EH (cell line): ENCODE results near the gene BUD31.
"Not testable (repeated sequence)": the region's sequence is repeated elsewhere in the genome, so short reads cannot be mapped to it uniquely, and the experiment has no call there.

Source experiments
- DNase-seq: peaks from one replicate; pipeline ENCODE4 v3.0.0-alpha.2; 2015; ENCODE audit warnings: low read depth

BUD31 gene

GRCh38 chr7:99399597-99399996, 9.2 kb upstream of the BUD31 start:
- no peak for DNase-seq

GRCh38 chr7:99402854-99403253, 5.9 kb upstream of the BUD31 start:
- DNase-seq: no peak

- no peak for DNase-seq
These were observed 5.0 kb upstream of the BUD31 start for GRCh38 chr7:99403764-99404163.

- DNase-seq: no peak
These were observed 4.4 kb upstream of the BUD31 start for GRCh38 chr7:99404235-99404976.

DNA sequence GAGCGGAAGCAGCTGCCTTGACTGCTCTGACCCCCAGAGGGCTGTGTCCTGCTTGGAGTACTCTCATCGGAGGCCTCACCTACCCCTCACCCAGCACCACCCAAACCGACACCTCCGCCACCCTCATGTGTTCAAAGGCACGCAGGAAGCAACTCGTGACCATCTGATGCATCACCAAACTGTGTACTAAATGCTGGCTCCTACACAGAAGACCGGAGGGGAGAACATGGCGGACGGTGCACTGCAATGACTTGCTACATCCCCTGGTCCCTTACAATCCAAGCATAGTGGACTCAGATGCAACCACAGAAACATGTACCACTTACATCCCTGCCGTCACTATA, 3.8 kb upstream of the BUD31 start:
- no peak for DNase-seq

DNA sequence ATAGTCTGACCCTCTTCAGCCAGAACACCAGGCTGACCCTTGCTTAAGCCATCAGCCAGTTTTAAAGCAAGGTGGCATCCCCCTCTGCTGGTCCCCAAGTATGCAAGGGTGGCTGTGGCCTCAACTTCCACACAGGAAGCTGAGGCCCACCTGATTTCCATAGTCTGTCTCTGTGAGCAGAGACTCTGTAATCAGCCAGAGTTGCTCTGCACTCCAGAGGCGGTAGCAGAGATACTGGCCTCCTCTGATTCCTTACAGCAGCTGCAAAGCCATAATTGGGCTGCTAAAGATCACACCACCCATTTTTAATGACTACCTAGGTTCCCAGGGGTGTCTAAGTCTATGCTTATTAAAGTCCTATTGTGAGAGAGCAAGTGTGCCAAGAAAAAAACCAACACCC, 2.2 kb upstream of the BUD31 start:
- no peak for DNase-seq

DNA sequence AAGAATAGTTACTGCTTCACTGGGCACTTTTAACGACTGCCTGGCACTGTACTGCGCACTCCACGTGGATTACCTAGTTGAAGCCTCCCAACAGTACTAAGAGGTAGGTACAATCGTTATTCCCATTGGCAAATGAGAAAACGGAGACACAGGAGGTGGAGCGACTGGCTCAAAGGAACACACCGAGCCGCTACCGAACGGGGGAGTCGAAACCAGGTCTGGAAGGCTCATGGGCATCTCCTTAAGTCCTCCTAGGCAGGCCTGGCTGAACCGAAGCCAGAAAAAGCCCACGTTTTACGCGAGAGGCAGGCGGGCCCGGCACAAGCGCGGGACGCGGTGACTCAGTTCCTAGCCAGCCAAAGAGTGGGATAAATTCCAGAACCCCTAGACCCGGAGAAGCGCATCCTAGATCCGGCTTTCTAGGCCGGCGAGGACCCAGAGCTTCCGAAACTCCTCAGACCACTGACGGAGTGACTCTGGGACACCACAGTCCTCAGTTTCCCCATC, 844 bp upstream of the BUD31 start:
- peak; percentile 87 for DNase-seq

GRCh38 chr7:99409192-99409572, 413 bp downstream of the BUD31 start:
- DNase-seq: no peak

DNA sequence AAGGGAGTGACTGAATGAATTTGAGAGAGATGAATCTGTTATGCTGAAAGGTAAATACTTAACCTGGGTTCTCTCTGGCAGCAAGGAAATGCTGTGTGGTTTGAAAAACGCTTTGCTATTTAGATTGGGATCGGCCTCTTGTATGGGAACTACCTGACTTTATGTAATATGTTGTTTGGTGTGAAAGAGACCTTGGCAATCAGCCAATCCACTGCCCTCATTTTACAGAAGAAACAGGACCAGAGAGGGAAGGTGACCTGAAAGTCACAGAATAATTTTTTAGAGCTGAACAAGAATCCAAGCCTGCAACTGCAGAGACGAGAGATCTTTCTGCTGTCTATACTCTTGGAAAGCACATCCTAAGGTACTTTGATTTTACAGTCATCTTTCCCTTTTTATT, 1.0 kb downstream of the BUD31 start:
- no peak for DNase-seq

DNA sequence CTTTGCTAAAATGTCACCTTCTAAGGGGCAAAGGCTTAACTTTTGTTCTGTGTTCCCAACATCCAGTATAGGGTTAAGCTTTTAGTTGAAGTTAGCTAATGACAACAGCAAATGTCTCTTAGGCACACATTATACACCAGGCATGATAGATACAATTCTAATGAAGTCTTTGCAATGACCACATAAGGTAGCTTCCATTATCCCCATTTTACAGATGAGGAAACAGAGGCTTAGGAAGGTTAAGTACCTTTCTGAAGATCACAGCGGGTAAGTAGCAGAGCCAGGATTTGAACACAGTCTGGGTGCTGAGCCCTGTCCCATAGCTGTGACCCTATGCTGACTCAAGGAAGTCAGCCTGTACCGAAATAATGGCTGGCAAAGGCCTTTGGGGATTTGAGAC, 1.9 kb downstream of the BUD31 start:
- DNase-seq: no peak

DNA sequence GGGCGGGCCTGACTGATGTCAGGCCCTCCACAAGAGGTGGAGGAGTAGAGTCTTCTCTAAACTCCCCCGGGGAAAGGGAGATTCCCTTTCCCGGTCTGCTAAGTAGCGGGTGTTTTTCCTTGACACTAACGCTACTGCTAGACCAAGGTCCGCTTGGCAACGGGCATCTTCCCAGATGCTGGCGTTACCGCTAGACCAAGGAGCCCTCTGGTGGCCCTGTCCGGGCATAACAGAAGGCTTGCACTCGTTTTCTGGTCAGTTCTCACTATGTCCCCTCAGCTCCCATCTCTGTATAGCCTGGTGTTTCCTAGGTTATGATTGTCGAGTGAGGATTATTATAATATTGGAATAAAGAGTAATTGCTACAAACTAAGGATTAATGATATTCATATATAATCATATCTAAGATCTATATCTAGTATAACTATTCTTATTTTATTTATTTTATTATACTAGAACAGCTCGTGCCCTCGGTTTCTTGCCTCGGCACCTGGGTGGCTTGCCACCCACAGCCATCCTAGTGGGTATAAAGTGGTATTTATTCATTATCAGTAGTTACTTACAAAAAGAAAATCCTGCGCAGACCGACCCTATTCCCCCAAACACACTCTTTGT, 6.9 kb downstream of the BUD31 start:
- DNase-seq: peak; percentile 68

DNA sequence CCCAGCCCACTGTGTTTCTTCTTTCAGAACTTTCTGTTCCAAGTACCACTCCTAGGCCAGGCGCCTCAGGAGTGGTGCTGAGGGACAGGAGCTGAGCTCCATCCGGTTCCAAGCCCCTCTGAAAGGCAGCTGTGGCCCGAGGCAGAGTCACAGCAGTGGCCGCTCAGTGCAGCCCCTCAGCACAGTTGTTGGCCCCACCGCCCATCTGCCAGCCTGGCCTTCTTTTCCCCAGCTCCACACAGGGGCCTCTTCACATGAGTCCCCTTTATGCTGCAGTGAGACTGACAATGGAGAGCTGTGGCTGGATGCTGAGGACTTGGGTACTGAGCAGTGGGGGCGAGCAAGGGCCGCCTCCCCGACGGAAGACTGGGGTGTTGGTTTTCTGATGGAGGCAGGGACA, 9.5 kb downstream of the BUD31 start:
- DNase-seq: no peak

DNA sequence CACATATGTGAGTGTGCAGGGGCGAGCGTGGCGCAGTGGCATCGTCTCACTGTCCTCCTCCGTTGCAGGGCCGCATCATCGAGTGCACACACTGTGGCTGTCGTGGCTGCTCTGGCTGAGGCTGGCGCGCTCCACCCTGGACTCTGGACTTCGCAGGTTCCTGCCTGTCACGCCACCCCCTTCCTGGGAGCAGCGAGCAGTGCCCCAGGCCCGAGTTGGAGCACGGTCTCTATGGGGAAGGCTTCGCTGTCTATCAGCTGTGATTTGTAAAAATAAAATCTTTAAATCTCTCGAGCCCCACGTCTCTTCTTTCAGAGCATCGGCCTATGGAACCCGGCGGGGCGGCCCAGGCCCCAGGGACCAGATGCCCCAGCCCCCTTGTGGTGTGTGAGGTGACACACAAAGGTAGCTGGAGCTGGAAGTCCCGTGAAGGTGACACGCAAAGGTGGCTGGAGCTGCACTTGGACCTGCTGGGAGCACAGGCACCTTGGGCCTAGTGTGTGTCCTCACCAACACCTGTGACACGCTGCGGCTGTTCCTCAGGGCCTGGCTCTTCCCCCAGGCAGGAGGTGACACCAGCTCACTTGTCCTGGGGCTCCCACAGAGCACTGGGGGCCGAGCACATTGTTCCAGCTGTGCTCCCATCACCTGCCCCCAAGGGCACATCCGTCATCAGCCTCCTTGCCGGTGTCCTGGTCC, 10.7 kb downstream of the BUD31 start:
- no peak for DNase-seq

DNA sequence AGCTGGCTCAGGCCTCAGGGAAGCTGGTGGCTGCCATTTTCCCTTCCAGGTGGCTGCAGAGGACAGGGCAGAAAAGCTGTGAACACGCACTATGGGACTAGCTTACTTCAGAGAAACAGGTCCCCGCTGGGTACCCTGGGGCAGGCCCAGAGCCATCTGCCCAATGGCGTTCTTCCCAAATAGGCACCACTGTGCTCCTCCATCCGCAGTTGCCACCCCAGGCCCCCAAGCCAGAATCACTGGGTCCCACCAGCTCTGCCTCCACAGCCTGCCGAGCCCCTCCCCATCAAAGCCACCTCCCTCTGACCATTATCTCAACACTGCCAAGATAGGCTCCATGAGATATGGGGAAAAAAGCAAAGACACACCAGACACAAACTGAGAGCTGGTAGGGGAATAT, 11.4 kb downstream of the BUD31 start:
- no peak for DNase-seq

GRCh38 chr7:99420986-99421385, 12.2 kb downstream of the BUD31 start:
- no peak for DNase-seq

- no peak for DNase-seq
These were observed 13.4 kb downstream of the BUD31 start for GRCh38 chr7:99422186-99422585.

DNA sequence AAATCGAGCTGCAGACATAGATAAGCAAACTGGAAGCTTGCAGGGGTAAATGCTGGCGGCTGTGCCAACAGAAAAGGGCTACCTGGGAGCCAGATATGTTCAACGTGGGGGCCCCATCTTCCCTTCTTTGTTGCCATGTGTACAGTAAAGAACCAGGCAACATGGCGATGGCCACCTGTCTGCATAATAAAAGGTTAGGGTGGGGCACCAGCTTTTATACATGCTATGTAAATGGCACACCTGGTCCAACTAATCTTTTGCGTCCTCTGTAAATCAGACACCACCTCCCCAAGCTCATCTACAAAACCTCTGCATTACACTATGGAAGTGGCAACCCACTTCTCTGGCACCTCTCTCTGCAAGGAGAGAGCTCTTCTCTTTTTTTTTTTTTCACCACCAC, 13.9 kb downstream of the BUD31 start:
- no peak for DNase-seq

DNA sequence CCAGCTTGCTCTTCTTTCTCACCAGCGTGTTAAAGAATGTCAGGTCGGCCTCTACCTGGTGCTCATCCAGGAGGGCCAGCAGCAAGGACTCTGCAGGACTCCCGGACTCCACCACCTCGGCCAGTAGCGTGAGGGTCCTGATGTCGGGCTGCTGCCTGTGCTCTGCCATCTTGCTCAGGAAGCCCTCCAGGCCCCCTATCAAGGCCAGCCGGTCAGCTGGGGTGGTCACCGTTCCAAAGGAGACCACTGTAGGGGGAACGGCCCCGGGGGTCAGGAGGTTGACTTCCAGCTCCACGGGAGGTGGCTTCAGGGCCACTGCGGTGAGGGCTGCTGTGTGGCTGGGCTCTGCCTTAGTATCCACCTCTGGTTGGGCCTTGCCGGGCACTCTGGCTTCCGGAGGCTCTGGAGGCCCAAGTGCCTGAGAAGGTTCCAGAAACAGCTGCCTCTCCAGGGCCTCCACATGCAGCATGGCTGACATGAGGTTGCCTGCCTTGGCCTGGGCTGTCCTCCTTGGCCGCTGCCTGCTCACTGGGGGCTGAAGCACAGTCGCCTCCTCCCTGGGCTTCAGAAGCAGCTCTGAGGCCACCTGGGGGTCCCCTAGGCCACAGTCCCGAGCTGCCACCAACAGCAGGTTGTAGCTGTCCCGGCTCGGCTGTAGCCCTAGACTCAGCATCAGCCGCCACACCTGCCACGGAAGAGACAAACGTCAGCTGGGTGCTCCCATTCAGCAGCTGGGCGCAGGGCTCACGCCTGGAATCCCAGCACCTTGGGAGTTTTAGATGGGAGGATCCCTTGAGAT, 16.4 kb downstream of the BUD31 start:
- DNase-seq: no peak

- DNase-seq: no peak
These were observed 20.3 kb downstream of the BUD31 start for GRCh38 chr7:99428972-99429566.

- DNase-seq: no peak
These were observed 21.0 kb downstream of the BUD31 start for GRCh38 chr7:99429756-99430155.

DNA sequence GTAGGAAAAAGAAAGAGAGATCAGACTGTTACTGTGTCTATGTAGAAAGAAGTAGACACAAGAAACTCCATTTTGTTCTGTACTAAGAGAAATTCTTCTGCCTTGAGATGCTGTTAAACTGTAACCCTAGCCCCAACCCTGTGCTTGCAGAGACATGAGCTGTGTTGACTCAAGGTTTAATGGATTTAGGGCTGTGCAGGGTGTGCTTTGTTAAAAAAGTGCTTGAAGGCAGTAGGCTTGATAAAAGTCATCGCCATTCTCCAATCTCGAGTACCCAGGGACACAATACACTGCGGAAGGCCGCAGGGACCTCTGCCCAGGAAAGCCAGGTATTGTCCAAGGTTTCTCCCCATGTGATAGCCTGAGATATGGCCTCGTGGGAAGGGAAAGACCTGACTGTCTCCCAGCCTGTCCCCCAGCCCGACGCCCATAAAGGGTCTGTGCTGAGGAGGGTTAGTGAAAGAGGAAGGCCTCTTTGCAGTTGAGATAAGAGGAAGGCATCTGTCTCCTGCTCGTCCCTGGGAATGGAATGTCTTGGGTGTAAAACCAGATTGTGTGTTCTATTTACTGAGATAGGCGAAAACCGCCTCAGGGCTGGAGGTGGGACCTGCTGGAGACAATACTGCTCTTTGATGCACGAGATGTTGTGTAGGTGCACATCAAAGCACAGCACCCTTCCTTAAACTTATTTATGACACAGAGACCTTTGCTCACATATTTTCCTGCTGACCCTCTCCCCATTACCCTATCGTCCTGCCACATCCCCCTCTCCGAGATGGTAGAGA, 23.2 kb downstream of the BUD31 start:
- DNase-seq: not testable (repeated sequence)
